ENCODE data around the gene PPP4R3A.

PPP4R3A gene

DNA sequence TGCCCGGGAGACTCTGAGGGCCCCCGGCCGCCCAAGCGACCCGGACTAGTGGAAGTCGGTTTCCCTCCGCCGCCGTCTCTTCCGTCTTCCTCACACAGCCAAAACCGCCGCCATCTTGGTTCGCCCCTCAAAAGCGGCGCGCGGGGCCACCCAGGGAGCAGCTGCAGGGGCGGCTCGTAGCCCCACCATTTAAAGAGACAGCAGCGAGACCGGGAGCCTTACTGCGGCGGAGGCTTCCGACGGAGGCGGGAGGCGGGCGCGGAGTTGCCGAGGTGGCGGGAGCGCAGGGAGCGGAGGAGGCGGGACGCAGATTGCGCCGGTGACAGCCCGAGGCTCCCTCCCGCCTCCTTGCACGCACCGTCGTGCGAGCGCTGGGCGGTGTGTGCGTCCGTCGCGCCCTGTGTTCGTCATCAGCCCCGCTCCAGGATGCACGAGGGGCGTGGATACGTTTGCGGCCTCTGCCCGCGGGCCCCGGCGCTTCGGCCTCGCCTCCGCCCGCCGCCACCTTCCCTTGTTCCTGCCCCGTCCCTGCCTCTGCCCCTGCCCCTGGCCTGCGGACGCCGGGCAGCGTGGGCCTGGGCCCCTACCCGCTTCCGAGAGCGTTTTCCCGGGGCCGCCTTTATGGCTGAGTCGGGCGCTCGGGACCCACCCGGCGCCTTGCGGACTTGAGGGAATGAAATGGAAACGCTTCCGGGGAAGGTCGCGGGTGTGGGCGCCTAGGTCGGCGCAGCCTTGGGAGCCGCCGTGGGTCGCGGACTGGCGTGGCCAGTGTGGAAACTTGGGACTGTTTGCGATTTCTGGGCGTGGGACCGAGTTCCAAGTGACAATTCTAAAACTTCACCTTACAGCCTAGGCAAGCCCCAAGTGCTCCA, at the start of gene PPP4R3A:
PPP4R3A (minus strand) TSS at position 140 of the 872 bp plus-strand sequence. CDS start 663 bp downstream, outside the sequence.
- peak within 1 kb of the TSS; percentile 100 for H3K27ac ChIP-seq
- TF ChIP-seq, protein P1, sequence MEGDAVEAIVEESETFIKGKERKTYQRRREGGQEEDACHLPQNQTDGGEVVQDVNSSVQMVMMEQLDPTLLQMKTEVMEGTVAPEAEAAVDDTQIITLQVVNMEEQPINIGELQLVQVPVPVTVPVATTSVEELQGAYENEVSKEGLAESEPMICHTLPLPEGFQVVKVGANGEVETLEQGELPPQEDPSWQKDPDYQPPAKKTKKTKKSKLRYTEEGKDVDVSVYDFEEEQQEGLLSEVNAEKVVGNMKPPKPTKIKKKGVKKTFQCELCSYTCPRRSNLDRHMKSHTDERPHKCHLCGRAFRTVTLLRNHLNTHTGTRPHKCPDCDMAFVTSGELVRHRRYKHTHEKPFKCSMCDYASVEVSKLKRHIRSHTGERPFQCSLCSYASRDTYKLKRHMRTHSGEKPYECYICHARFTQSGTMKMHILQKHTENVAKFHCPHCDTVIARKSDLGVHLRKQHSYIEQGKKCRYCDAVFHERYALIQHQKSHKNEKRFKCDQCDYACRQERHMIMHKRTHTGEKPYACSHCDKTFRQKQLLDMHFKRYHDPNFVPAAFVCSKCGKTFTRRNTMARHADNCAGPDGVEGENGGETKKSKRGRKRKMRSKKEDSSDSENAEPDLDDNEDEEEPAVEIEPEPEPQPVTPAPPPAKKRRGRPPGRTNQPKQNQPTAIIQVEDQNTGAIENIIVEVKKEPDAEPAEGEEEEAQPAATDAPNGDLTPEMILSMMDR (IDR thresholded peaks at IDR 0.05), result no peak

DNA sequence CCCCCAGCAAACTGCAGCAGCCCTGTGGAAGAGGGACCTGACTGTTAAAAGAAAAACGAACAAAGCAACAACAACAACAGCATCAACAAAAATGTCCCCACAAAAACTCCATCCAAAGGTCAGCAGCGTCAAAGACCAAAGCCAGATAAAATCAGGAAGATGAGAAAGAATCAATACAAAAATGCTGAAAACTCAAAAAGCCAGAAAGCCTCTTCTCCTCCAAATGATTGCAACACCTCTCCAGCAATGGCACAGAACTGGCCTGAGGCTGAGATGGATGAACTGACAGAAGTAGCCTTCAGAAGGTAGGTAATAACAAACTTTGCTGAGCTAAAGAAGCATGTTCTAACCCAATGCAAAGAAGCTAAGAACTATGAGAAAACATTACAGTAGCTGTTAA, 45.4 kb upstream of the PPP4R3A start:
- no peak for TF ChIP-seq ZFX (IDR thresholded peaks at IDR 0.05; ENCODE audit: borderline replicate concordance)
- TF ChIP-seq, protein P1 (IDR thresholded peaks at IDR 0.05), result no peak
- H3K27ac ChIP-seq, result no peak overlapping the region

DNA sequence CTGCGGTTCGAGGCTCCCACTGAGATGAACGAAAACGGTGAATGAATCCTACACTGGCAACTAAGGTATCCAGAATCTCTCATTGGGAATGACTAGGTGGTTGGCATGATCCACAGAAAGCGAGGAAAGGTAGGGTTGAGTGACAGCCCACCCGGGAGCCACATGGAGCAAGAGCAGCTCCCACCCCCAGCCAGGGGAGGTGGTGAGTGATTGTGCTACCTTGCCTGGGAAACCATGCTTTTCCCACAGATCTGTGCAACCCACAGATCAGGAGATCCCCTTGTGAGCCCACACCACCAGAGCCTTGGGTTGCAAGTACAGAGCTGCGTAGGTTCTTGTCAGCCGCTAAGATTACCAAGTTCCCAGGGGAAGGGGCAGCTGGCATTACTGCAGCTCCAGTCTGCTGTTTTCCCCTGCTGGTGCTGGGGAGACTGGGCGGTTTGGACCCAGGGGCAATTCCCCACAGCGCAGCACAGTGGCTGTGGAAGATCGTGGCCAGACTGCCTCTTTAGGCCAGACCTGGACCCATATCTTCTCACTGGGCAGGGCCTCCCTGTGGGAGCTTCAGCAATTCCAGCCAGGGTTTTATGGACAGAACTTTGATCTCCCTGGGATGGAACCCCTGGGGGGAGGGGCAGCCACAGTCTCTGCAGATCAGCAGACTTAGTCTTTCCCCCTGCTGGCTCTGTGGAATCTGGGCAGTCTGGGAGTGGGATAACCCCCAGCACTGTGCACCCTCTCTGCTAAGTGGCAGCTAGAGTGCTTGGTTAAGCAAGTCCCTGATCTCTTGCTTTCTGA, 44.6 kb upstream of the PPP4R3A start:
- no peak overlapping the region for H3K27ac ChIP-seq
- no peak for TF ChIP-seq ZFX (IDR thresholded peaks at IDR 0.05; ENCODE audit: borderline replicate concordance)
- TF ChIP-seq, protein P1 (IDR thresholded peaks at IDR 0.05), result no peak

DNA sequence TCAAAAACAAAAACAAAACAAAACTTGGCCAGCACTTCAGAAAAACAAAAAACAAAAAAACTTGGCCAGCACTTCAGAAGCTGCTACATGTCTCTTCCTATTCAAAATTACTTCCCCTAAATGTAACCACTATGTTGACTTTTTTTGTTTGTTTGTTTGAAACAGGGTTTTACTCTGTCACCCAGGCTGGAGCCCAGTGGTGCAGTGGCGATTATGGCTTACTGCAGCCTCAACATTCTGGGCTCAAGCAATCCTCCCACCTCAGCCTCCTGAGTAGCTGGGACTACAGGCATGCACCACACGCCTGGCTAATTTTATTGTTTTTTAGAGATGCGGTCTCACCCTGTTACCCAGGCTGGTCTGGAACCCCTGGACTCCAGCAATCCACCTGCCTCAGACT, 38.0 kb upstream of the PPP4R3A start:
- H3K27ac ChIP-seq, result peak overlapping the region; percentile 22; the same call in 1 of the 2 replicates
- no peak for TF ChIP-seq ZFX (IDR thresholded peaks at IDR 0.05; ENCODE audit: borderline replicate concordance)
- TF ChIP-seq, protein P1 (IDR thresholded peaks at IDR 0.05), result peak; percentile 22; the same call in 1 of the 2 replicates

DNA sequence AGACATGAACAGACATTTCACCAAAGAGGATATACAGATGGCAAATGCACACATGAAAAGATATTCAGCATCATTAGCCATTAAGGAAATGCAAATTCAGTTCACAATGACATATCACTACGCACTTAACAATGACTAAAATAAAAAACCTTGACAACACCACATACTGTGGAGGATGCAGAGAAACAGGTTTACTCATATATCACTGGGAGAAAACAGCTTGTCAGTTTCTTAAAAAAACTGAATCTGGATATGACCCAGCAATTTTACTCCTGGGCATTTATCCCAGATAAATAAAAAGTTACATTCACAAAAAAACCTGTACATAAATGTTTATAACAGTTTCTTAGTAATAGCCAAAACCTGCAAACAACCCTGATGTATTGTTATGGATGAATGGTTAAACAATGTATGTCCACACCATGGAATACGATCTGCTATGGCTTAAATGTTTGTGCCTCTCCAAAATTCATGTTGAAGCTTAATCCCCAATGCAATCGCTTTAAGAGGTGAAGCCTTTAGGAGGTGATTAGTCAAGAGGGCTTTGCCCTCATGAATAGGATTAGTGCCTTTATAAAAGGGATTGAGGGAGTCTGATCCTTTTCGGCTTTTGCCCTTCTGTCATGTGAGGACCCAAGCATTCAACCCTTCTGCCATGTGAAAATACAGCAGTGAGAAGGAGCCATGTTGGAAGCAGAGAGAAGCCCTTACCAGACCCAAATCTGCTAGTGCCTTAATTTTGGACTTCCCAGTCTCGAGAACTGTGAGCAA, 36.0 kb upstream of the PPP4R3A start:
- H3K27ac ChIP-seq, result peak overlapping the region; percentile 27
- TF ChIP-seq, protein P1 (IDR thresholded peaks at IDR 0.05), result no peak
- no peak for TF ChIP-seq ZFX (IDR thresholded peaks at IDR 0.05; ENCODE audit: borderline replicate concordance)

DNA sequence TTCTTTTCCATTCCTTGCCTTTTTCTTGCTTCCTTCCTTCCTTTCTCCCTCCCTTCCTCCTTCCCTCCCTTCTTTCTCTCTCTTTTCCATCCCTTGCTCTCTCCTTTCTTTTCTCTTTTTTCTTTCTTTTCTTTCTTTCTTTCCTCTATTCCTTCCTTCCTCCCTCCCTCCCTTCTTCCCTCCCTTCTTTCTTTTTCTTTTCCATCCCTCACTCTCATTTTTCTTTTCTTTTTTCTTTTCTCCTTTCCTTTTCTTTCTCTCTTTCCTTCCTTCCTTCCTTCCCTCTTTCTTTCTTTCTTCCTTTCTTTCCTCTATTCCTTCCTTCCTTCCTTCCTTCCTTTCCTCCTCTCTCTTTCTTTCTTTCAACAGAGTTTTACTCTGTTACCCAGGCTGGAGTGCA, 35.1 kb upstream of the PPP4R3A start:
- 0 out of 2 replicates have a peak overlapping the region, but pooled peaks have one; percentile 27 for H3K27ac ChIP-seq
- TF ChIP-seq, protein P1 (IDR thresholded peaks at IDR 0.05), result no peak
- TF ChIP-seq ZFX (IDR thresholded peaks at IDR 0.05; ENCODE audit: borderline replicate concordance), result no peak

Data from 22Rv1 (cell line).